Measurements from ENCODE around the gene FAM240B.

The FAM240B gene

GRCh38 chr9:38662763-38663593 is 57.0 kb downstream of the FAM240B start:
- no peak for DNase-seq

DNA sequence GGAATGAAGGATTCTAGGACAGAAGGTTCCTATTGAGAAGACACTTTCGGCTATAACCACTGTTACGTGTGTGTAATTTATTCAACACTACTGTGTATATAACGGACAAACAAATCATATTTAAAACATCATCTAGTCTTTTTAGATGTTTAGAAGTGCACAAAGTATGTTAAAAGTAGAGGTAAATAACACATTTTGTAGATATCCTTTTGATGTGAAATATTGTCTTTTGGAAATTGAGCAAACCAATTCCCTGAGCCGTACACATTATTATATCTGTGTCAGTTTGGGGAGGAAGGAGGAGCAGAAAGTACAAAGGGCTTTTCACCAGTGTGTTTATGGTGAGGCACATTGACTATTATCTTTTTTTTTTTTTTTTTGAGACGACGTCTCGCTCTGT is 60.4 kb downstream of the FAM240B start:
- DNase-seq, result no peak

- DNase-seq, result no peak
These were observed 63.0 kb downstream of the FAM240B start for GRCh38 chr9:38656896-38657295.

GRCh38 chr9:38652486-38652885 is 67.4 kb downstream of the FAM240B start:
- DNase-seq, result no peak

- DNase-seq, result no peak
These were observed 67.9 kb downstream of the FAM240B start for GRCh38 chr9:38652044-38652443.

DNA sequence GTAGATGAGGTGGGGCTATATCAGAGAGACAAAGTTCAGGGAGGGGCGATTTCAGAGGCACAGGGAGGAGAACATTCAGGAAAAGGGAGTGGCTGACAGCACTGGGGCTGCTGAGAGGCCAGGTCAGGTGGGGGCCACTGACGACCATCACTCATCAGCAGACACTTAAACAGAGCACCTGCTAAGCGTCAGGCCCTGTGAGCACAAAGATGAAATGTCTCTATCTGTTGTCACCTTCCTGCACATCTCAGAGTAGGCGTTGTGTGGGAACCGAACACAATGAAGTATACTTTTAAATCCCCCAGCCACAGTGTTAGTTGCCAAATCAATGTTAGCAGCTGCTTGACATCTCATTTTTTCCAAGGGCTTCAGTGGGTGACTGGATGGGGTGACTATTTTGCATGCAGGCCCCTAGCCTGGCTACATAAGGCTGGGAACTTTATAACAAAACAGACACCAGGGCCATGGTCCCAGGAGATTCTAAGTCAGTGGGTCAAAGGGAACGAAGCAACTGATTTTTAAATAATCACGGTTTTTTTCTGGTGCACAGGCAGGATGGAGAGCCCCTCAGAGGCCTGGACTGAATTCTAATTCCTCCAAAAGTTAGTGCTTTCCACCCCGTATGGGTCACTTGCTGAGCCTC is 68.4 kb downstream of the FAM240B start:
- DNase-seq, result no peak

- DNase-seq, result no peak
These were observed 69.4 kb downstream of the FAM240B start for GRCh38 chr9:38650564-38650963.

DNA sequence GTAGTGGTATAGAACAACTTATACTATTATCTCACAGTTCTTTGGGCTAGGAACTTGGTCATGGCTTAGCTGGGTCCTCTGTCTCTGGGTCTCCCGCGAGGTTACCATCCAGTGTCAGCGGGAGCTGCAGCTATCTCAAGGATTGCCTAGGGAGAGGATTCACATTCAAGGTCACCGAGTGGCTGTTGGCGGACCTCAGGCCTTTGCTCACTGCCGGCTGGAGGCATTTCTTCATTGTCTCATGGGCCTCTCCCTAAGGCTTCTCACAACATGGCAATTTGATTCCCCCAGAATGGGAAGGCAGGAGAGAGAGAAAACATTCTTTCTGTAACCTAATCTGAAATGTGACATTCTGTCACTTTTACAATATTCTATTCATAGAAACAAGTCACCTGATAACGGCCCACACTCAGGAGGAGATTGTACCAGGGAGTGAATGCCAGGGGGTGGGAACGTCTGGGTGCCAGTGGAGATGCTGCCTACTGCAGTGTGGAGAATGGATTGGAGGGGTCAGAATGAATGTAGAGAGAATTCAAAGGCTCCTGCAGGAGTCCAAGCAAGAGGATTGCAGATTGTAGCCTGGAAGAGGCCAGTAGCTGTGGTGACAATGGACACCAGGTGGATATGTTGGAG is 70.1 kb downstream of the FAM240B start:
- no peak for DNase-seq

DNA sequence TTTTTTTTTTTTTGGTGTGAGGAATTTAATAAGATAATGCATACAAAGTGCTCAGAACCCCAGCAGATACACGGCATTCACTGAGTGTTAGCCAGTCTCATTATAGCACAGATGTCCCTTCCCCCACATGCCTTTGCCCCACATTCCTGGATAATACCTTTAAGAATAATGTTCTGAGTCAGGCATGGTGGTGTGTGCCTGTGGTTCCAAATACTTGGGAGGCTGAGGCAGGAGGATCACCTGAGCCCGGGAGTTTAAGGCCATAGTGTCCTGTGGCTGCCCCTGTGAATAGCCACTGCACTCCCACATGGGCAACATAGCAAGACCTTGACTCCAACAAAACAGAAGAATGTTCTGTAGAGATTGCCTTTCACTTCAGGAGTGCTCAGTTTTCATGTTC is 75.3 kb downstream of the FAM240B start:
- DNase-seq, result no peak

All from AML-193 (cell line).